Measurements from ENCODE around the gene WFDC5.

DNA sequence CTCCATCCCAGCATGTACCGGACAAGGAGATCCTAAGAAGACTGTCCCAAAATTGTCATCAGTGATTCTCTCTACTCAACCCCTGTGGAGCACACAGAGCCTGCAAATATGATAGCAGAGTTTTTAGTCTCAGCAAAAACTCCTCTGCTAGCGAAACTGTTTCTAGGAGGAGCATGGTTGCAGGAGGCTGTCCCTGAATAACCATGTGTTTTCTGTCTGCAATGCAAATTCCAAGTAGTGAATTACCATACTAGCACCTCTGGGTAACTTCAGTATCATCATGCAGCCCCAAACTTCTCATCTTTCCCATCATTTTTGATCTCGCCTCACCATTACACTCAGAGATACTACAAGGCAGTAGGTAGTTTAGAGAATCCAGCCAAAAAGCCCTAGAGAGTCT lies 34.1 kb upstream of the WFDC5 start:
- TF ChIP-seq PRDM10 (tag by site-specific recombination; IDR thresholded peaks at IDR 0.05) (no peak), ZNF416 (tag by site-specific recombination; IDR thresholded peaks at IDR 0.05) (no peak), YY2 (tag by site-specific recombination; IDR thresholded peaks at IDR 0.05) (no peak), CTCF (tag by site-specific recombination; IDR thresholded peaks at IDR 0.05) (no peak), ZBTB7A (tag by site-specific recombination; IDR thresholded peaks at IDR 0.05; ENCODE audit: low read depth) (no peak), ZNF561 (tag by site-specific recombination; IDR thresholded peaks at IDR 0.05; ENCODE audit: borderline replicate concordance) (no peak)
- TF ChIP-seq, protein P1, sequence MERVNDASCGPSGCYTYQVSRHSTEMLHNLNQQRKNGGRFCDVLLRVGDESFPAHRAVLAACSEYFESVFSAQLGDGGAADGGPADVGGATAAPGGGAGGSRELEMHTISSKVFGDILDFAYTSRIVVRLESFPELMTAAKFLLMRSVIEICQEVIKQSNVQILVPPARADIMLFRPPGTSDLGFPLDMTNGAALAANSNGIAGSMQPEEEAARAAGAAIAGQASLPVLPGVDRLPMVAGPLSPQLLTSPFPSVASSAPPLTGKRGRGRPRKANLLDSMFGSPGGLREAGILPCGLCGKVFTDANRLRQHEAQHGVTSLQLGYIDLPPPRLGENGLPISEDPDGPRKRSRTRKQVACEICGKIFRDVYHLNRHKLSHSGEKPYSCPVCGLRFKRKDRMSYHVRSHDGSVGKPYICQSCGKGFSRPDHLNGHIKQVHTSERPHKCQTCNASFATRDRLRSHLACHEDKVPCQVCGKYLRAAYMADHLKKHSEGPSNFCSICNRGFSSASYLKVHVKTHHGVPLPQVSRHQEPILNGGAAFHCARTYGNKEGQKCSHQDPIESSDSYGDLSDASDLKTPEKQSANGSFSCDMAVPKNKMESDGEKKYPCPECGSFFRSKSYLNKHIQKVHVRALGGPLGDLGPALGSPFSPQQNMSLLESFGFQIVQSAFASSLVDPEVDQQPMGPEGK (tag by site-specific recombination; IDR thresholded peaks at IDR 0.05) = no peak
